ENCODE measurements around the gene HES2.
"Not testable (repeated sequence)": the region's sequence is repeated elsewhere in the genome, so short reads cannot be mapped to it uniquely, and the experiment has no call there.

The HES2 gene

GRCh38 chr1:6384135-6384534, 35.6 kb downstream of the HES2 start:
- no peak for DNase-seq

GRCh38 chr1:6380037-6380436, 39.7 kb downstream of the HES2 start:
- DNase-seq, result no peak

GRCh38 chr1:6378096-6378746, 41.5 kb downstream of the HES2 start:
- no peak for DNase-seq

- DNase-seq, result no peak
These were observed 45.6 kb downstream of the HES2 start for GRCh38 chr1:6373961-6374720.

- not testable (repeated sequence) for DNase-seq
These were observed 47.5 kb downstream of the HES2 start for GRCh38 chr1:6372236-6372635.

- no peak for DNase-seq
These were observed 49.7 kb downstream of the HES2 start for GRCh38 chr1:6370006-6370405.

GRCh38 chr1:6367381-6368012, 52.2 kb downstream of the HES2 start:
- no peak for DNase-seq

GRCh38 chr1:6365047-6365446, 54.7 kb downstream of the HES2 start:
- DNase-seq, result no peak

- not testable (repeated sequence) for DNase-seq
These were observed 56.4 kb downstream of the HES2 start for GRCh38 chr1:6363085-6363884.

Measured in GOT3 (cell line).